ENCODE measurements around the gene TAGLN. TPM values are rescaled to one million over a fixed set of nuclear protein-coding genes. Genes with fewer than 3 reads are reported as not detected.

The TAGLN gene
- polyA plus RNA-seq, 1 of the 3 experiments (the other 2 are of a cell fraction), result 519 TPM

- no peak for TF ChIP-seq MXI1 (IDR thresholded peaks at IDR 0.05; ENCODE audit: low read depth, low read length)
- TF ChIP-seq YY1 (IDR thresholded peaks at IDR 0.05; ENCODE audit: low read depth), result no peak
- no peak for TF ChIP-seq EZH2phosphoT487 (IDR thresholded peaks at IDR 0.05; ENCODE audit: borderline replicate concordance, low read depth)
- TF ChIP-seq MEF2A (IDR thresholded peaks at IDR 0.05; ENCODE audit: borderline replicate concordance, low read depth), result no peak
- TF ChIP-seq TAF1 (IDR thresholded peaks at IDR 0.05; ENCODE audit: borderline replicate concordance, low read depth, low read length), result no peak
- no peak for TF ChIP-seq TCF12 (IDR thresholded peaks at IDR 0.05)
- TF ChIP-seq SIN3A (IDR thresholded peaks at IDR 0.05; ENCODE audit: borderline replicate concordance, low read depth, low read length), result no peak
- TF ChIP-seq TEAD4 (IDR thresholded peaks at IDR 0.05; ENCODE audit: borderline replicate concordance, insufficient read depth), result no peak
- TF ChIP-seq IRF3 (IDR thresholded peaks at IDR 0.05; ENCODE audit: low read depth, low read length), result no peak
- Histone ChIP-seq H3K4me1 (ENCODE audit: control insufficient read depth in 1 of 2, insufficient read depth in 2 of 2, low read depth in 1 of 2, low read length in 1 of 2) (peaks cover 3 to 4% of the 10 kb centered on the region in 2 experiments; a peak in 3 of 4 replicates), H2AFZ (ENCODE audit: low read depth) (no peak overlapping the region), H3K79me2 (ENCODE audit: insufficient read depth) (peaks cover 10% of the 10 kb centered on the region), H3K36me3 (replicated peaks in 1 of 2; ENCODE audit: control insufficient read depth in 1 of 2, insufficient read depth in 2 of 2, low read length in 1 of 2) (peaks cover 0 to 17% of the 10 kb centered on the region in 2 experiments), H3K9ac (no peak overlapping the region), H3K9me3 (no peaks in the 10 kb centered on the region), H3K9me2 (no peaks in the 10 kb centered on the region), H3K27me3 (ENCODE audit: insufficient read depth) (no peaks in the 10 kb centered on the region), H3F3A (replicated peaks; ENCODE audit: insufficient read depth) (peaks cover 1% of the 10 kb centered on the region), H3K27ac (ENCODE audit: low read depth in 2 of 2, low read length in 1 of 2) (no peak overlapping the region), H3K4me3 (ENCODE audit: low read depth in 2 of 2, low read length in 1 of 2) (no peak overlapping the region), H3K4me2 (no peak overlapping the region), H4K20me1 (ENCODE audit: insufficient read depth) (no peaks in the 10 kb centered on the region)
- no peak for DNase-seq
- ChIA-PET CTCF (interaction anchor here (0.8 kb wide), 1 partner anchor 33 kb away, joined by 3 read pairs; no protein-coding TSS in a partner anchor), POLR2A (interaction anchor here (1.0 kb wide), 1 partner anchor 15 kb away, joined by 3 read pairs; the partner anchor contains the start of gene SIDT2)
- WGBS (ENCODE audit: low lambda C conversion rate), result 93% methylated on average over 15 of the region's 15 CpGs
Measured at GRCh38 chr11:117193130-117194020, 5.8 kb upstream of the TAGLN start.

- no peak for DNase-seq
- no peaks in the 10 kb centered on the region for H3K9me3 ChIP-seq
- ChIA-PET CTCF (interaction anchor here (0.8 kb wide), 1 partner anchor 32 kb away, joined by 3 read pairs; no protein-coding TSS in a partner anchor), POLR2A (interaction anchor here (0.6 to 1.0 kb wide), 2 partner anchors 16 to 21 kb away, joined by 3 read pairs; partner anchors contain the start of gene SIDT2)
- peaks cover 19% of the 10 kb centered on the region for H3K79me2 ChIP-seq (ENCODE audit: insufficient read depth)
- no peaks in the 10 kb centered on the region for H3K9me2 ChIP-seq
- H3K4me3 ChIP-seq (ENCODE audit: low read depth in 2 of 2, low read length in 1 of 2), result no peak overlapping the region
- no peak overlapping the region for H2AFZ ChIP-seq (ENCODE audit: low read depth)
- peaks cover 0 to 13% of the 10 kb centered on the region in 2 experiments for H3K36me3 ChIP-seq (replicated peaks in 1 of 2; ENCODE audit: control insufficient read depth in 1 of 2, insufficient read depth in 2 of 2, low read length in 1 of 2)
- no peak overlapping the region for H3K4me2 ChIP-seq
- WGBS (ENCODE audit: low lambda C conversion rate), result 98% methylated on average over 5 of the region's 5 CpGs
- H3K27me3 ChIP-seq (ENCODE audit: insufficient read depth), result no peaks in the 10 kb centered on the region
- H3K27ac ChIP-seq (ENCODE audit: low read depth in 2 of 2, low read length in 1 of 2), result no peak overlapping the region
- H3K9ac ChIP-seq, result no peak overlapping the region
- H3K4me1 ChIP-seq (ENCODE audit: control insufficient read depth in 1 of 2, insufficient read depth in 2 of 2, low read depth in 1 of 2, low read length in 1 of 2), result peaks cover 6 to 9% of the 10 kb centered on the region in 2 experiments; a peak in 3 of 4 replicates
- no peaks in the 10 kb centered on the region for H4K20me1 ChIP-seq (ENCODE audit: insufficient read depth)
- peaks cover 4% of the 10 kb centered on the region for H3F3A ChIP-seq (replicated peaks; ENCODE audit: insufficient read depth)
- TF ChIP-seq TAF1 (IDR thresholded peaks at IDR 0.05; ENCODE audit: borderline replicate concordance, low read depth, low read length) (no peak), RCOR1 (IDR thresholded peaks at IDR 0.05; ENCODE audit: low read length) (no peak), MEF2A (IDR thresholded peaks at IDR 0.05; ENCODE audit: borderline replicate concordance, low read depth) (no peak), MAX (IDR thresholded peaks at IDR 0.05; ENCODE audit: low read depth) (no peak), PBX3 (IDR thresholded peaks at IDR 0.05) (no peak), USF1 (IDR thresholded peaks at IDR 0.05; ENCODE audit: borderline replicate concordance, low read depth) (no peak), IRF3 (IDR thresholded peaks at IDR 0.05; ENCODE audit: low read depth, low read length) (no peak), MXI1 (IDR thresholded peaks at IDR 0.05; ENCODE audit: low read depth, low read length) (no peak), USF2 (IDR thresholded peaks at IDR 0.05; ENCODE audit: borderline replicate concordance, low read depth, low read length) (no peak)
Measured at GRCh38 chr11:117194267-117194666, 4.9 kb upstream of the TAGLN start.
